Coronary artery (tissue), 2 donors: ENCODE data around the gene NDUFS3.
"Not testable (repeated sequence)": the region's sequence is repeated elsewhere in the genome, so short reads cannot be mapped to it uniquely, and the experiment has no call there.

Experiments
- DNase-seq: peaks from one replicate; pipeline ENCODE4 v3.0.0-alpha.2; 2017; ENCODE audit warnings: low spot score
- H3K27ac ChIP-seq, 2 donors: fragments of 200-600 bp; sonication (generic); one replicate each; pipeline ENCODE4 v1.5.1; 2016 to 2019
- H3K4me3 ChIP-seq: fragments of 200-600 bp; sonication (generic); 2 replicates; pipeline ENCODE4 v1.5.1; 2016; ENCODE audit warnings: mild to moderate bottlenecking, moderate library complexity
- TF ChIP-seq, protein P1 (sequence below): fragments of 200-600 bp; sonication (generic); IDR thresholded peaks from one replicate; pipeline ENCODE4 v1.5.1; 2019; ENCODE audit warnings: antibody characterized with exemption

The NDUFS3 gene

DNA sequence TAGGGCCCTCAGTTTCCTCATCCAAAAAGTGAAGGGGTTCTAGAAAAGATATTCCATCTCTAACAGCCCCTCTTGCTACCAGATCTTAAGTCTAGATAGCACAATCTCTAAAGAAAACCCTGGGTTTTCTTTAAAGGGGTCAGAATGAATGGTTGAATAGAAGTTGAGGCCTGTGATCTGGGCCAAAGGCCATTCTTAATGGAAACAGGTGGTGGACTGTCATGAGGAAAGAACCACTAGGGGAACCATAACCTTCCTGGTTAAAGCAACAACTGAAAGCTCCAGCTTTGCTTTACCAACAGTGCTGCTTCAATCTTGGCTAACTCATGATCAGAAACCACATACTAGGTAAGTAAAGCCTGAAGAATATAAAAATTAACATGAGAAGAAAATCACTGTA lies 27.8 kb upstream of the NDUFS3 start:
- TF ChIP-seq, protein P1, sequence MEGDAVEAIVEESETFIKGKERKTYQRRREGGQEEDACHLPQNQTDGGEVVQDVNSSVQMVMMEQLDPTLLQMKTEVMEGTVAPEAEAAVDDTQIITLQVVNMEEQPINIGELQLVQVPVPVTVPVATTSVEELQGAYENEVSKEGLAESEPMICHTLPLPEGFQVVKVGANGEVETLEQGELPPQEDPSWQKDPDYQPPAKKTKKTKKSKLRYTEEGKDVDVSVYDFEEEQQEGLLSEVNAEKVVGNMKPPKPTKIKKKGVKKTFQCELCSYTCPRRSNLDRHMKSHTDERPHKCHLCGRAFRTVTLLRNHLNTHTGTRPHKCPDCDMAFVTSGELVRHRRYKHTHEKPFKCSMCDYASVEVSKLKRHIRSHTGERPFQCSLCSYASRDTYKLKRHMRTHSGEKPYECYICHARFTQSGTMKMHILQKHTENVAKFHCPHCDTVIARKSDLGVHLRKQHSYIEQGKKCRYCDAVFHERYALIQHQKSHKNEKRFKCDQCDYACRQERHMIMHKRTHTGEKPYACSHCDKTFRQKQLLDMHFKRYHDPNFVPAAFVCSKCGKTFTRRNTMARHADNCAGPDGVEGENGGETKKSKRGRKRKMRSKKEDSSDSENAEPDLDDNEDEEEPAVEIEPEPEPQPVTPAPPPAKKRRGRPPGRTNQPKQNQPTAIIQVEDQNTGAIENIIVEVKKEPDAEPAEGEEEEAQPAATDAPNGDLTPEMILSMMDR, result no peak
- peak overlapping the region; percentile 92 for H3K4me3 ChIP-seq
- peak overlapping the region in 1 of 2 donors; percentile 94 for H3K27ac ChIP-seq
- DNase-seq, result no peak

DNA sequence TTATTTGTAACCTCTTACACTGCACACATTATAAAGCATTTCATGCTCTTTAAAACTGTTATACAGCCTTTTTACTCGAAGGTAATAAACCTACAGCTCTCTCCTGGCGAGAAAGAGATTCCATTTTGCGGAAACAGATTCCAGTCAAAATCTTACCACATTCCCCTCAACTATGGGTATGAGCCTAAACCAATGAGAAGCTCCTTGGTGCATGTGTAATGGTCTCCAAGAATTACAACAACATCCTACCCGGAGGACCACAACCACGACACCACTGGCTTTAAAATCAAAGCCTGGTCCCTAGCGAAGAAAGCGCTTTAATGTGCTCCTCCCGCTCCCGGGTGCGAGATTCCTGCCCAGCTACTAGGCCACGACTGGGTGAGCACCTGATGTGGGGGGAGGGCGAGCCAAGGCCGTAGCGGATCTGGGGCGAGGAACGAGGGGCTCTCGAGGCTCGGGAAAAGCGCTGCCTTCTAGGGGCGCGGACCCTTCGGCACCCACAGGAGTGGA lies 26.8 kb upstream of the NDUFS3 start:
- Histone ChIP-seq H3K27ac (peak overlapping the region; percentile 94 to 96), H3K4me3 (peak overlapping the region; percentile 92)
- TF ChIP-seq, protein P1, result no peak
- DNase-seq, result no peak

DNA sequence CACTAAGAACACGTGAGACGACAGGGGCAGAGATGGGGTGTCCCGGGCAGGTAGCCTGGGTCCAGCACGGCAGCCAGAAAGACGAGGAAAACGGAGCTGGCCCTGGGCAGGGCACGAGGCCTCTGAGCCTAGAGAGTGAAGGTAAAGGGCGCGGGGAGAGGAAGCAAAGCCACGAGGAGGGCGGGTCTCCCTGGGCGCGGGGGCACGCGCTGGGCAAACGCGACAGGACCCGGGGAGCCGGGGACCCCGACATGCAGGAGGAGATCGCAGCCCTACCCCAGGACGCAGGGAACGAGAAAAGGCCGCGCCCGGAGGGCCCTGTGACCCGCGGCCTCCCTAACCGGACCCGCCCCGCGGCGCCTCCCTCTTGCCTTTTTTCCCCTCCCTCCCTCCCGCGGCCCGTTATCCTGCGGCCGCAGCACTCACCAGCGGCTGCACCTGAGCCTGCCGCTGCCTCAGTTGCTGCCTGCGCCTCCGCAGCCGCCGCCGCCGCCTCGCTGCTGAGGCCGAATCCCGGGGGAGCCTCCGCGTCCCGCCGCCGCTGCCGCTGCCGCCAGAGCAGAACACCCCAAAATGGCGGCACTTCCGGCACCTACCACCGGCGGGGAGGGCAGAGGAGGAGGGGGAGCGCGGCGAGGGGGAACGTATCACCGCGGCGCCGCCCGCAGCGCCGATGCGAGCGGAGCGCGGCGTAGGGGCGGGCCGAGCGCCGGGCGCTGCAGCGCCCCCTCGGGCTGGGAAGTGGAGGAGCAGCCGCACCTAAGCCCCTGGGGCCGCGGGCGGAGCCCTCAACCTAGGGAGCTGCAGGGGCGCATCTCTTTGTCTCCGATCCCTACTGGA lies 26.1 kb upstream of the NDUFS3 start, which contains the start of gene CELF1:
Gene CELF1, minus strand, starts transcription at position 567 of the 840 bp plus-strand sequence. CDS start 53,609 bp downstream, outside the sequence.
- peak; percentile 91 for DNase-seq
- Histone ChIP-seq H3K27ac (peak within 1 kb of the TSS; percentile 94 to 96), H3K4me3 (peak within 1 kb of the TSS; percentile 92)
- TF ChIP-seq, protein P1, result peak; percentile 91

DNA sequence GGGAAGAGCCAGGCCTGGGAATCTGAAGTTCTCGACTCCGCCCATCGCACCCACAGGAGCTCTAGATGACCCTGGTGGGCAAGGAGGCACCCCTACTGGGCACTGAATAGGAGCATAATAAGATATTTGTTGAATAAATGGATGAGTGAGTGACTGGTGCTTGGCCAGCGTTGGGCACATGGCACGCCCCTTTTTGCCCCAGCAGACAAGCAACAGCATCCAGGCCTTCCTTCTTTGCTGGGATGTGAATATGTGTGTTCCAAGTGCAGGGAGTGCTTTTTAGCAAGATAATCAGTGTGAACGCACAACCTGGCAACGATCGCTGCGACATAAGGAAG lies 25.5 kb upstream of the NDUFS3 start:
- H3K27ac ChIP-seq, result peak overlapping the region; percentile 94 to 96
- H3K4me3 ChIP-seq, result peak overlapping the region; percentile 92
- TF ChIP-seq, protein P1, result no peak
- DNase-seq, result no peak

DNA sequence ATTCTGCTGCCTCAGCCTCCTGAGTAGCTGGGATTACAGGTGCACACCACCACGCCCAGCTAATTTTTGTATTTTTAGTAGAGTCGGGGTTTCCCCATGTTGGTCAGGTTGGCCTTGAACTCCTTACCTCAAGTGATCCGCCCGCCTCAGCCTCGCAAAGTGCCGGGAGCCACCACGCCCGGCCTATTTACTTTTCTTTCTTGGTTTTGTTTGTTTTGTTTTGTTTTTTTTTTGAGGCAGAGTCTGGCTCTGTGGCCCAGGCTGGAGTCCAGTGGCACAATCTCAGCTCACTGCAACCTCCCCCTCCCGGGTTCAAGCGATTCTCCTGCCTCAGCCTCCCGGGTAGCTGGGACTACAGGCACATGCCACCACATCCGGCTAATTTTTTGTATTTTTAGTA lies 21.9 kb upstream of the NDUFS3 start:
- not testable (repeated sequence) for H3K4me3 ChIP-seq

DNA sequence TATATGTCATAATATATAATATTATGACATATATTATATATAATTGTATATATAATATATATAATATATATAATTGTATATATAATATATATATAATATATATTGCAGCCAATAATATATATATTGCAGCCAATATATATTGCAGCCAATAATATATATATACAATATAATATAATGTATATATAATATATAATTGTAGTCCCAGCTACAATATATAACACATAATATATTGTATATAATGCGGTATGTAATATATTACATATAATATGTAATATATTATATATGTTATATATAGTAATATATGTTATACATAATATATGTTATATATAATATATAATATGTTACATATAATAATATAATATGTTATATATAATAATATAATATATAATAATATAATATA lies 20.2 kb upstream of the NDUFS3 start:
- Histone ChIP-seq H3K27ac (no peak overlapping the region), H3K4me3 (no peak overlapping the region)
- TF ChIP-seq, protein P1, result no peak
- DNase-seq, result no peak

More for the DNA sequence above, 21.9 kb upstream of the NDUFS3 start:
- not testable (repeated sequence) for DNase-seq, H3K27ac ChIP-seq

DNA sequence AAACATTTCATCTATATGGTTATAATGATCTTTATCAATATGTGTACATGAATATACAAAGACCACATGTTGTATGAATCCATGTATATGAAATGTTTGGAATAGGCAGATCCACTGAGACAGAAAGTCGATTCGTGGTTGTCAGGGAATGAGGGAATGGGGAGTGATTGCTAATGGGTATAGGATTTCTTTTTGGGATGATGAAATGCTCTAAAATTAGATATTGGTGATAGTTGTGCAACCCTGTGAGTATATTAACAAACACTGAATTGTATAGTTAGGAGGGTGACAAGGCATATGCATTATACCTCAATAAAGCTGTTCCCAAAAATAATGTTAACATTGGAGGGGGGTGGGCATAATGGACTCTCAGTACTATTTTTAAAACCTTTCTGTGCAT lies 18.4 kb upstream of the NDUFS3 start:
- Histone ChIP-seq H3K27ac (no peak overlapping the region), H3K4me3 (no peak overlapping the region)
- TF ChIP-seq, protein P1, result no peak
- DNase-seq, result no peak

DNA sequence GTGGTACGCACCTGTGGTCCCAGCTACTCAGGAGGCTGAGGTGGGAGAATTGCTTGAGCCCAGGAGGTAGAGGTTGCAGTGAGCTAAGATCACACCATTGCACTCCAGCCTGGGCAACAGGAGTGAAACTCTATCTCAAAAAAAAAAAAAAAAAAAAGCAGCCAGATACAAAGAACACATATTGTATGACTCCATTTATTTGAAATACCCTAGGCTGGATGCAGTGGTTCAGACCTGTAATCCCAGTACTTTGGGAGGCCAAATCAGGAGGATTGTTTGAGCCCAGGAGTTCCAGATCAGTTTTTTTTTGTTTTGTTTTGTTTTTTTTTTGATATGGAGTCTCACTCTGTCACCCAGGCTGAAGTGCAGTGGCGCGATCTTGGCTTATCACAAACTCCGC lies 16.5 kb upstream of the NDUFS3 start:
- DNase-seq, H3K27ac ChIP-seq, H3K4me3 ChIP-seq: not testable (repeated sequence)

DNA sequence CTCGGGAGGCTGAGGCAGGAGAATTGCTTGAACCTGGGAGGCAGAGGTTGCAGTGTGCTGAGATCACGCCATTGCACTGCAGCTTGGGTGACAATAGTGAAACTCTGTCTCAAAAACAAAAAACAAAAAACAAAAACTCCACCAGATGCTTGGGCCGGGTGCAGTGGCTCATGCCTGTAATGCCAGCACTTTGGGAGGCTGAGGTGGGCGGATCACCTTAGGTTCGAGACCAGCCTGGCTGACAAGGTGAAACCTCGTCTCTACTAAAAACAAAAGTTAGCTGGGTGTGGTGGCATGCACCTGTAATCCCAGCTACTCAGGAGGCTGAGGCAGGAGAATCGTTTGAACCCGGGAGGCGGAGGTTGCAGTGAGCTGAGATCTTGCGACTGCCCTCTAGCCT lies 14.5 kb upstream of the NDUFS3 start:
- H3K4me3 ChIP-seq, result peak overlapping the region; percentile 99
- not testable (repeated sequence) for H3K27ac ChIP-seq, DNase-seq
